GM12865 (cell line): ENCODE data around the gene DTHD1.

Source experiments
- DNase-seq: peaks from one replicate; pipeline ENCODE4 v3.0.0; 2010; ENCODE audit warnings: low read depth
- H3K4me3 ChIP-seq: 2 replicates; pipeline ENCODE4 v1.5.1; 2011; ENCODE audit warnings: mild to moderate bottlenecking, low read depth, low read length, control low read depth
- CTCF ChIP-seq: IDR thresholded peaks from 2 replicates; pipeline ENCODE4 v1.5.1; 2011; ENCODE audit warnings: low read length, control low read depth, low read depth, inconsistent platforms; ENCODE audit not compliant: insufficient read depth; ENCODE audit errors: missing control alignments

DTHD1 gene

GRCh38 chr4:36338973-36339372 is 57.6 kb downstream of the DTHD1 start:
- no peak for TF ChIP-seq CTCF
- DNase-seq = no peak
- no peak overlapping the region for H3K4me3 ChIP-seq

- H3K4me3 ChIP-seq = no peak overlapping the region
- DNase-seq = no peak
- no peak for TF ChIP-seq CTCF
Observed at GRCh38 chr4:36341936-36342335, 60.5 kb downstream of the DTHD1 start.

- no peak for DNase-seq
- H3K4me3 ChIP-seq = no peak overlapping the region
- no peak for TF ChIP-seq CTCF
Observed at GRCh38 chr4:36343501-36344175, 62.2 kb downstream of the DTHD1 start.

GRCh38 chr4:36348403-36348938 is 67.1 kb downstream of the DTHD1 start:
- no peak overlapping the region for H3K4me3 ChIP-seq
- DNase-seq = peak; percentile 75
- TF ChIP-seq CTCF = no peak

- no peak for DNase-seq
- no peak overlapping the region for H3K4me3 ChIP-seq
- no peak for TF ChIP-seq CTCF
Observed at GRCh38 chr4:36349938-36350549, 68.6 kb downstream of the DTHD1 start.

- TF ChIP-seq CTCF = peak; percentile 69
- H3K4me3 ChIP-seq = no peak overlapping the region
- DNase-seq = peak; percentile 81
Observed at GRCh38 chr4:36351082-36351666, 69.8 kb downstream of the DTHD1 start.

- no peak for DNase-seq
- no peak for TF ChIP-seq CTCF
- H3K4me3 ChIP-seq = no peak overlapping the region
Observed at GRCh38 chr4:36353998-36354397, 72.6 kb downstream of the DTHD1 start.
